GM12878 (cell line): Measurements from ENCODE around the gene PALLD. TPM values are rescaled to one million over a fixed set of nuclear protein-coding genes. Genes with fewer than 3 reads are reported as not detected.

Experiments
- ATAC-seq: fragments of 200-7000 bp; cut with Tn5 transposase; 3 replicates; pipeline ENCODE4 v1.9.1; 2020; ENCODE audit warnings: mild to moderate bottlenecking, moderate library complexity
- BruUV-seq: library from RNA; stranded (reverse); fragments of 400-500 nt; replicated peaks from 2 replicates; lab custom pipeline; 2021; lab: Mats Ljungman, UMichigan
- CTCF ChIA-PET: fragments of 300-600 bp; sonication (Branson Sonifier 250); formaldehyde crosslinking; extraction: SDS; loops from one replicate; lab custom pipeline; 2021; ENCODE audit warnings: inconsistent platforms; lab: Yijun Ruan, JAX
- POLR2A ChIA-PET: fragments of 350-600 bp; formaldehyde crosslinking; extraction: SDS; loops from one replicate; lab custom pipeline; 2021; ENCODE audit warnings: inconsistent platforms; lab: Charles Lee
- RAD21 ChIA-PET: fragments of 300-600 bp; sonication (Branson Sonifier 250); formaldehyde crosslinking; loops from one replicate; lab custom pipeline; 2023; ENCODE audit warnings: antibody characterized with exemption; ENCODE audit not compliant: unreplicated experiment; lab: Charles Lee
- SMC1A ChIA-PET: fragments of 300-600 bp; sonication (Branson Sonifier 250); formaldehyde crosslinking; loops from one replicate; lab custom pipeline; 2023; ENCODE audit not compliant: unreplicated experiment, uncharacterized antibody; lab: Charles Lee
- DNase-seq: peaks from one replicate; pipeline ENCODE4 v3.0.0-alpha.2; 2011; ENCODE audit warnings: low read depth, low spot score
- FAIRE-seq: peaks from 3 replicates; lab custom pipeline; 2011; peaks lifted over from hg19 to GRCh38; lab: Jason Lieb, UNC
- H2AFZ ChIP-seq: 2 replicates; pipeline ENCODE4 v1.6.0; 2011; ENCODE audit warnings: low read depth, low read length, control low read depth; ENCODE audit not compliant: control insufficient read depth
- H3K27ac ChIP-seq: 2 replicates; pipeline ENCODE4 v1.5.1; 2011; ENCODE audit warnings: control low read depth; ENCODE audit not compliant: control insufficient read depth, insufficient read depth
- H3K27me3 ChIP-seq, 2 experiments: replicated peaks in 1 of 2; 2 replicates each; pipeline versions ENCODE4 v1.6.0 to v1.6.1; 2011; ENCODE audit warnings: low read length in 1 of 2; ENCODE audit not compliant: control insufficient read depth in 2 of 2, insufficient read depth in 2 of 2
- H3K36me3 ChIP-seq, 2 experiments: 2 replicates each; pipeline ENCODE4 v1.5.1; 2011; ENCODE audit warnings: low read length in 1 of 2; ENCODE audit not compliant: control insufficient read depth in 2 of 2, insufficient read depth in 2 of 2
- H3K4me1 ChIP-seq: 2 replicates; pipeline ENCODE4 v1.6.1; 2011; ENCODE audit warnings: mild to moderate bottlenecking, low read length, moderate library complexity, mixed read lengths; ENCODE audit not compliant: control insufficient read depth, insufficient read depth
- H3K4me2 ChIP-seq: 2 replicates; pipeline ENCODE4 v1.6.0; 2011; ENCODE audit warnings: control low read depth; ENCODE audit not compliant: control insufficient read depth, insufficient read depth
- H3K4me3 ChIP-seq: fragments of 200-600 bp; sonication (generic); 2 replicates; pipeline ENCODE4 v1.5.1; 2016
- H3K79me2 ChIP-seq: 2 replicates; pipeline ENCODE4 v1.6.0; 2011; ENCODE audit warnings: low read length; ENCODE audit not compliant: control insufficient read depth, insufficient read depth
- H3K9ac ChIP-seq: 2 replicates; pipeline ENCODE4 v1.8.0; 2011; ENCODE audit warnings: low read length, control low read depth, mixed read lengths; ENCODE audit not compliant: control insufficient read depth, insufficient read depth
- H3K9me3 ChIP-seq: replicated peaks from 3 replicates; pipeline ENCODE4 v1.5.1; 2011; ENCODE audit warnings: mild to moderate bottlenecking, low read length; ENCODE audit not compliant: control insufficient read depth, insufficient read depth
- H4K20me1 ChIP-seq: 2 replicates; pipeline ENCODE4 v1.6.0; 2011; ENCODE audit not compliant: control insufficient read depth, insufficient read depth
- ATF7 ChIP-seq: fragments of 450-650 bp; IDR thresholded peaks from 2 replicates; pipeline ENCODE4 v1.6.1; 2016; ENCODE audit warnings: low read depth, mild to moderate bottlenecking
- CBFB ChIP-seq: IDR thresholded peaks from 2 replicates; pipeline ENCODE4 v1.6.1; 2016; ENCODE audit warnings: antibody characterized with exemption, low read depth
- CHD1 ChIP-seq: IDR thresholded peaks from 2 replicates; pipeline ENCODE4 v1.6.1; 2012; ENCODE audit warnings: low read depth, low read length, improper control_type of control experiment
- CREM ChIP-seq: IDR thresholded peaks from 2 replicates; pipeline ENCODE4 v1.6.1; 2014; ENCODE audit warnings: antibody characterized with exemption, low read depth
- IKZF1 ChIP-seq: fragments of 450-650 bp; conservative IDR thresholded peaks from 2 replicates; pipeline ENCODE4 v1.6.1; 2017; ENCODE audit warnings: antibody characterized with exemption, mild to moderate bottlenecking
- KAT2A ChIP-seq: conservative IDR thresholded peaks from 2 replicates; pipeline ENCODE4 v1.6.1; 2011; ENCODE audit warnings: low read depth, low read length; ENCODE audit not compliant: control insufficient read depth
- NFXL1 ChIP-seq: fragments of 450-650 bp; IDR thresholded peaks from 2 replicates; pipeline ENCODE4 v1.6.1; 2017; ENCODE audit warnings: antibody characterized with exemption, mild to moderate bottlenecking, borderline replicate concordance
- NFYB ChIP-seq: IDR thresholded peaks from 2 replicates; pipeline ENCODE4 v1.6.1; 2011; ENCODE audit warnings: low read depth, mild to moderate bottlenecking, low read length, improper control_type of control experiment, moderate library complexity; ENCODE audit not compliant: insufficient read depth
- PKNOX1 ChIP-seq: fragments of 450-650 bp; IDR thresholded peaks from 2 replicates; pipeline ENCODE4 v1.6.1; 2016; ENCODE audit warnings: mild to moderate bottlenecking
- SIN3A ChIP-seq: IDR thresholded peaks from 2 replicates; pipeline ENCODE4 v1.6.1; 2012; ENCODE audit warnings: low read depth, low read length, improper control_type of control experiment
- SREBF2 ChIP-seq: IDR thresholded peaks from 2 replicates; pipeline ENCODE4 v1.6.1; 2012; ENCODE audit warnings: mild to moderate bottlenecking, low read length
- YY1 ChIP-seq: IDR thresholded peaks from 2 replicates; pipeline ENCODE4 v1.6.1; 2011; ENCODE audit warnings: low read depth, mild to moderate bottlenecking, low read length
- ZNF622 ChIP-seq: fragments of 450-650 bp; IDR thresholded peaks from 2 replicates; pipeline ENCODE4 v1.6.1; 2017; ENCODE audit warnings: mild to moderate bottlenecking, inconsistent platforms
- WGBS: methylation state at CpG from one replicate; pipeline ENCODE4 v1.1.6; 2016; ENCODE audit warnings: low lambda C conversion rate; ENCODE audit not compliant: insufficient replicate concordance, insufficient coverage; ENCODE audit errors: missing lambda C conversion rate; 5-methylcytosine and 5-hydroxymethylcytosine counted together
- in situ Hi-C: fragments of 300-500 bp; cut with MboI; formaldehyde crosslinking; loops from 9 replicates; pipeline ENCODE4 v1.14.3; 2018; ENCODE audit warnings: mixed read lengths
- intact Hi-C: fragments of 100-400 bp; cut with micrococcal nuclease; formaldehyde crosslinking; loops from one replicate; pipeline ENCODE4 v1.14.2; 2022; ENCODE audit not compliant: unreplicated experiment
- polyA plus RNA-seq, 11 experiments: library from polyadenylated mRNA; depleted of rRNA in 4 of 11; unstranded in 6 of 11; stranded (reverse) in 5 of 11; fragments of >200 nt; fragmentation: Nextera tagmentation in 4 of 11; fragmentation: Illumina TruSeq in 1 of 11; extraction: Ambion mirVana in 4 of 11; extraction: Trizol in 1 of 11; gene quantifications; 1 replicate in 1 of 11; 2 replicates in 10 of 11; pipeline versions ENCODE4 v1.2.1 to v1.2.3, GENCODE V29; 2011 to 2016; ENCODE audit warnings: inconsistent platforms in 2 of 11, missing spikeins in 2 of 11, low read depth in 1 of 11
- total RNA-seq, 4 experiments: library from RNA; depleted of rRNA in 3 of 4; stranded (reverse); fragments of >200 nt in 3 of 4; fragmentation: Illumina TruSeq in 1 of 4; extraction: Trizol in 1 of 4; gene quantifications; 2 replicates each; pipeline versions ENCODE4 v1.2.1 to v1.2.3, GENCODE V29; 2013 to 2021
- TF ChIP-seq, protein P1 (sequence below): fragments of 450-650 bp; IDR thresholded peaks from 2 replicates; pipeline ENCODE4 v1.6.1; 2017; ENCODE audit warnings: antibody characterized with exemption, mild to moderate bottlenecking, moderate library complexity
- TF ChIP-seq, protein P2 (sequence below): fragments of 450-650 bp; IDR thresholded peaks from 2 replicates; pipeline ENCODE4 v1.6.1; 2017; ENCODE audit warnings: mild to moderate bottlenecking, moderate library complexity
- TF ChIP-seq, protein P3 (sequence below): IDR thresholded peaks from 2 replicates; pipeline ENCODE4 v1.6.1; 2012; ENCODE audit warnings: low read length, inconsistent platforms

Gene PALLD
- total and polyA plus RNA-seq, 10 of the 15 experiments (the other 5 are each of a cell fraction or from before 2014, with no cell fraction given): 1.0 to 7.7 (median 1.7) TPM

GRCh38 chr4:168797738-168798375, 301.0 kb downstream of the PALLD start:
- ChIA-PET POLR2A (interaction anchor here (0.5 kb wide), 1 partner anchor 123 kb away, joined by 4 read pairs; no protein-coding TSS in a partner anchor), CTCF (no interaction called here), SMC1A (interaction anchor here (1.7 kb wide), 1 partner anchor 19 kb away, joined by 5 read pairs; no protein-coding TSS in a partner anchor), RAD21 (no interaction called here)
- no peak for DNase-seq
- BruUV-seq: no TSS peak
- ATAC-seq: no peak
- no peaks in the 10 kb centered on the region for H3K79me2 ChIP-seq
- no peaks in the 10 kb centered on the region for H3K4me1 ChIP-seq
- intact Hi-C loops: loop anchor here (5.0 kb wide), 1 partner anchor 86 kb away; no protein-coding TSS in a partner anchor
- 17% methylated on average over 5 of the region's 5 CpGs for WGBS
- H3K27ac ChIP-seq: no peak overlapping the region
- H3K36me3 ChIP-seq: no peaks in the 10 kb centered on the region
- H3K4me3 ChIP-seq: no peak overlapping the region
- no peak for FAIRE-seq
- H2AFZ ChIP-seq: no peak overlapping the region
- no peaks in the 10 kb centered on the region for H3K9me3 ChIP-seq
- H3K4me2 ChIP-seq: no peak overlapping the region
- no peaks in the 10 kb centered on the region for H4K20me1 ChIP-seq
- in situ Hi-C loops: no loop called here
- H3K27me3 ChIP-seq: no peaks in the 10 kb centered on the region; a peak in 1 of 4 replicates
- no peak overlapping the region for H3K9ac ChIP-seq
- TF ChIP-seq CBFB (no peak), YY1 (no peak), PKNOX1 (no peak), CREM (no peak), NFXL1 (no peak), KAT2A (no peak), IKZF1 (no peak), NFYB (no peak), ZNF622 (no peak), SREBF2 (no peak), CHD1 (no peak), ATF7 (no peak), SIN3A (no peak)
- TF ChIP-seq, protein P1, sequence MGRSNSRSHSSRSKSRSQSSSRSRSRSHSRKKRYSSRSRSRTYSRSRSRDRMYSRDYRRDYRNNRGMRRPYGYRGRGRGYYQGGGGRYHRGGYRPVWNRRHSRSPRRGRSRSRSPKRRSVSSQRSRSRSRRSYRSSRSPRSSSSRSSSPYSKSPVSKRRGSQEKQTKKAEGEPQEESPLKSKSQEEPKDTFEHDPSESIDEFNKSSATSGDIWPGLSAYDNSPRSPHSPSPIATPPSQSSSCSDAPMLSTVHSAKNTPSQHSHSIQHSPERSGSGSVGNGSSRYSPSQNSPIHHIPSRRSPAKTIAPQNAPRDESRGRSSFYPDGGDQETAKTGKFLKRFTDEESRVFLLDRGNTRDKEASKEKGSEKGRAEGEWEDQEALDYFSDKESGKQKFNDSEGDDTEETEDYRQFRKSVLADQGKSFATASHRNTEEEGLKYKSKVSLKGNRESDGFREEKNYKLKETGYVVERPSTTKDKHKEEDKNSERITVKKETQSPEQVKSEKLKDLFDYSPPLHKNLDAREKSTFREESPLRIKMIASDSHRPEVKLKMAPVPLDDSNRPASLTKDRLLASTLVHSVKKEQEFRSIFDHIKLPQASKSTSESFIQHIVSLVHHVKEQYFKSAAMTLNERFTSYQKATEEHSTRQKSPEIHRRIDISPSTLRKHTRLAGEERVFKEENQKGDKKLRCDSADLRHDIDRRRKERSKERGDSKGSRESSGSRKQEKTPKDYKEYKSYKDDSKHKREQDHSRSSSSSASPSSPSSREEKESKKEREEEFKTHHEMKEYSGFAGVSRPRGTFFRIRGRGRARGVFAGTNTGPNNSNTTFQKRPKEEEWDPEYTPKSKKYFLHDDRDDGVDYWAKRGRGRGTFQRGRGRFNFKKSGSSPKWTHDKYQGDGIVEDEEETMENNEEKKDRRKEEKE: no peak
- TF ChIP-seq, protein P2, sequence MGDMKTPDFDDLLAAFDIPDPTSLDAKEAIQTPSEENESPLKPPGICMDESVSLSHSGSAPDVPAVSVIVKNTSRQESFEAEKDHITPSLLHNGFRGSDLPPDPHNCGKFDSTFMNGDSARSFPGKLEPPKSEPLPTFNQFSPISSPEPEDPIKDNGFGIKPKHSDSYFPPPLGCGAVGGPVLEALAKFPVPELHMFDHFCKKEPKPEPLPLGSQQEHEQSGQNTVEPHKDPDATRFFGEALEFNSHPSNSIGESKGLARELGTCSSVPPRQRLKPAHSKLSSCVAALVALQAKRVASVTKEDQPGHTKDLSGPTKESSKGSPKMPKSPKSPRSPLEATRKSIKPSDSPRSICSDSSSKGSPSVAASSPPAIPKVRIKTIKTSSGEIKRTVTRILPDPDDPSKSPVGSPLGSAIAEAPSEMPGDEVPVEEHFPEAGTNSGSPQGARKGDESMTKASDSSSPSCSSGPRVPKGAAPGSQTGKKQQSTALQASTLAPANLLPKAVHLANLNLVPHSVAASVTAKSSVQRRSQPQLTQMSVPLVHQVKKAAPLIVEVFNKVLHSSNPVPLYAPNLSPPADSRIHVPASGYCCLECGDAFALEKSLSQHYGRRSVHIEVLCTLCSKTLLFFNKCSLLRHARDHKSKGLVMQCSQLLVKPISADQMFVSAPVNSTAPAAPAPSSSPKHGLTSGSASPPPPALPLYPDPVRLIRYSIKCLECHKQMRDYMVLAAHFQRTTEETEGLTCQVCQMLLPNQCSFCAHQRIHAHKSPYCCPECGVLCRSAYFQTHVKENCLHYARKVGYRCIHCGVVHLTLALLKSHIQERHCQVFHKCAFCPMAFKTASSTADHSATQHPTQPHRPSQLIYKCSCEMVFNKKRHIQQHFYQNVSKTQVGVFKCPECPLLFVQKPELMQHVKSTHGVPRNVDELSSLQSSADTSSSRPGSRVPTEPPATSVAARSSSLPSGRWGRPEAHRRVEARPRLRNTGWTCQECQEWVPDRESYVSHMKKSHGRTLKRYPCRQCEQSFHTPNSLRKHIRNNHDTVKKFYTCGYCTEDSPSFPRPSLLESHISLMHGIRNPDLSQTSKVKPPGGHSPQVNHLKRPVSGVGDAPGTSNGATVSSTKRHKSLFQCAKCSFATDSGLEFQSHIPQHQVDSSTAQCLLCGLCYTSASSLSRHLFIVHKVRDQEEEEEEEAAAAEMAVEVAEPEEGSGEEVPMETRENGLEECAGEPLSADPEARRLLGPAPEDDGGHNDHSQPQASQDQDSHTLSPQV: no peak
- TF ChIP-seq, protein P3, sequence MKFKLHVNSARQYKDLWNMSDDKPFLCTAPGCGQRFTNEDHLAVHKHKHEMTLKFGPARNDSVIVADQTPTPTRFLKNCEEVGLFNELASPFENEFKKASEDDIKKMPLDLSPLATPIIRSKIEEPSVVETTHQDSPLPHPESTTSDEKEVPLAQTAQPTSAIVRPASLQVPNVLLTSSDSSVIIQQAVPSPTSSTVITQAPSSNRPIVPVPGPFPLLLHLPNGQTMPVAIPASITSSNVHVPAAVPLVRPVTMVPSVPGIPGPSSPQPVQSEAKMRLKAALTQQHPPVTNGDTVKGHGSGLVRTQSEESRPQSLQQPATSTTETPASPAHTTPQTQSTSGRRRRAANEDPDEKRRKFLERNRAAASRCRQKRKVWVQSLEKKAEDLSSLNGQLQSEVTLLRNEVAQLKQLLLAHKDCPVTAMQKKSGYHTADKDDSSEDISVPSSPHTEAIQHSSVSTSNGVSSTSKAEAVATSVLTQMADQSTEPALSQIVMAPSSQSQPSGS: no peak
